Measurements from ENCODE around the gene GALNT2. TPM values are rescaled to one million over a fixed set of nuclear protein-coding genes. Genes with fewer than 3 reads are reported as not detected.
A peak's percentile ranks its signal among the peaks of the same experiment; 100 is the strongest.

GALNT2 gene
- polyA plus RNA-seq, 2 of the 4 experiments (the other 2 are of a cell fraction), result 66.9 to 114 TPM

- FAIRE-seq, result no peak
- POLR2A ChIA-PET, result no interaction called here
- no peak for ATAC-seq
- H3K4me3 ChIP-seq, result no peak overlapping the region
- H3K9me3 ChIP-seq, result no peaks in the 10 kb centered on the region
- peaks cover 8% of the 10 kb centered on the region; the same call in 2 of the 3 replicates for H3K4me1 ChIP-seq
- DNase-seq (ENCODE audit: low read depth in 1 of 2, low spot score in 1 of 2), result no peak
- no peak overlapping the region for H3K4me2 ChIP-seq
- TF ChIP-seq JUNB (IDR thresholded peaks at IDR 0.05) (no peak), PHF8 (IDR thresholded peaks at IDR 0.05; ENCODE audit: borderline replicate concordance, low read depth) (no peak), ZFP36 (IDR thresholded peaks at IDR 0.05; ENCODE audit: borderline replicate concordance, partially characterized antibody) (no peak), HOXB13 (CRISPR knock-in tag; IDR thresholded peaks at IDR 0.05; ENCODE audit: low read depth) (no peak), CHD4 (IDR thresholded peaks at IDR 0.05; ENCODE audit: borderline replicate concordance) (no peak), JUN (IDR thresholded peaks at IDR 0.05) (no peak), KDM1A (IDR thresholded peaks at IDR 0.05; ENCODE audit: low read depth) (no peak), POLR2AphosphoS2 (conservative IDR thresholded peaks at IDR 0.05; ENCODE audit: low read length) (no peak), HEYL (CRISPR knock-in tag; IDR thresholded peaks at IDR 0.05) (no peak), NPAS2 (CRISPR knock-in tag; IDR thresholded peaks at IDR 0.05; ENCODE audit: borderline replicate concordance) (no peak), HOXB5 (CRISPR knock-in tag; IDR thresholded peaks at IDR 0.05) (no peak), MYC (IDR thresholded peaks at IDR 0.05; ENCODE audit: borderline replicate concordance, low read length) (no peak), CEBPB (IDR thresholded peaks at IDR 0.05) (no peak), NR3C1 (IDR thresholded peaks at IDR 0.05) (no peak)
- TF ChIP-seq, protein P1, sequence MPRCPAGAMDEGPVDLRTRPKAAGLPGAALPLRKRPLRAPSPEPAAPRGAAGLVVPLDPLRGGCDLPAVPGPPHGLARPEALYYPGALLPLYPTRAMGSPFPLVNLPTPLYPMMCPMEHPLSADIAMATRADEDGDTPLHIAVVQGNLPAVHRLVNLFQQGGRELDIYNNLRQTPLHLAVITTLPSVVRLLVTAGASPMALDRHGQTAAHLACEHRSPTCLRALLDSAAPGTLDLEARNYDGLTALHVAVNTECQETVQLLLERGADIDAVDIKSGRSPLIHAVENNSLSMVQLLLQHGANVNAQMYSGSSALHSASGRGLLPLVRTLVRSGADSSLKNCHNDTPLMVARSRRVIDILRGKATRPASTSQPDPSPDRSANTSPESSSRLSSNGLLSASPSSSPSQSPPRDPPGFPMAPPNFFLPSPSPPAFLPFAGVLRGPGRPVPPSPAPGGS (IDR thresholded peaks at IDR 0.05), result no peak
- CTCF ChIA-PET, result no interaction called here
- H3K27ac ChIP-seq, result no peak overlapping the region
- 96% methylated on average over 4 of the region's 4 CpGs for WGBS (ENCODE audit: missing lambda C conversion rate)
These were observed 109.3 kb downstream of the GALNT2 start for GRCh38 chr1:230176326-230176725.

DNA sequence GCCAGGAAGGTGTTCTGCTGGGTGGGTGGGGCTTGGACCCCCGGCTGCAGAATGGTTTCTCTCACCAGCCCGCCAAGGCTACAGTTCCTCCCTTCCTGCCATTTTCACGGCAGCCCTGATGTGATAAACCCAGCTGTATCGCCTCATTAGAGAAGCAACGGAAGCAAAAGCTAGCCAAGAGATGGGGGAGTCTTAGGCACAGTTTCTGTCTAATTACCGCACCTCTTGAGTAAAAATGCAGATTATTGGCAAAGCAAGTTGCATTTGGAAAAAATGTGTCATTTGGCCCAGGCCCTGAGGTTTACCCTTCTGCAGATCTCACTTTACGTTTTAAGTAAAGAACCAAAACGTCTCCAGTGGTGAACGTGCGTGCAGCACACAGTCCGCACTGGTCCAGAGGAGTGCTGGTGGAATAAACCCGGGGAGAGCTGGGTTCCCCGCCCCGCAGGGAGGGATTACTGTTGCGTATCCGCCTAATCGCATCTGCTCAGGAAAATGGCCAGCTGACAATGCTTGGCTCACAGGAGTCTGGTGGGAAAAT lies 109.9 kb downstream of the GALNT2 start:
- Histone ChIP-seq H3K27ac (no peak overlapping the region), H3K4me3 (no peak overlapping the region), H3K4me2 (no peak overlapping the region), H3K4me1 (peaks cover 2% of the 10 kb centered on the region; the same call in 2 of the 3 replicates), H3K9me3 (no peaks in the 10 kb centered on the region)
- 94% methylated on average over 17 of the region's 17 CpGs for WGBS (ENCODE audit: missing lambda C conversion rate)
- FAIRE-seq (no peak), DNase-seq (ENCODE audit: low read depth in 1 of 2, low spot score in 1 of 2) (no peak), ATAC-seq (no peak)
- POLR2A ChIA-PET, result no interaction called here
- CTCF ChIA-PET, result interaction anchor here (1.1 kb wide), 1 partner anchor 9 kb away, joined by 4 read pairs; no protein-coding TSS in a partner anchor
- TF ChIP-seq SREBF2 (IDR thresholded peaks at IDR 0.05), result no peak
- TF ChIP-seq MAFK (IDR thresholded peaks at IDR 0.05; ENCODE audit: partially characterized antibody), result no peak
- no peak for TF ChIP-seq ATOH8 (CRISPR knock-in tag; IDR thresholded peaks at IDR 0.05; ENCODE audit: low read depth)

GRCh38 chr1:230179249-230179648 lies 112.2 kb downstream of the GALNT2 start:
- TF ChIP-seq SREBF2 (IDR thresholded peaks at IDR 0.05) (no peak), ZC3H11A (IDR thresholded peaks at IDR 0.05) (no peak), ZSCAN20 (CRISPR knock-in tag; IDR thresholded peaks at IDR 0.05) (no peak)
- TF ChIP-seq, protein P2, sequence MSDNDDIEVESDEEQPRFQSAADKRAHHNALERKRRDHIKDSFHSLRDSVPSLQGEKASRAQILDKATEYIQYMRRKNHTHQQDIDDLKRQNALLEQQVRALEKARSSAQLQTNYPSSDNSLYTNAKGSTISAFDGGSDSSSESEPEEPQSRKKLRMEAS (IDR thresholded peaks at IDR 0.05), result no peak
- H3K4me3 ChIP-seq, result no peak overlapping the region
- no peak overlapping the region for H3K4me2 ChIP-seq
- ChIA-PET POLR2A (no interaction called here), CTCF (no interaction called here)
- no peaks in the 10 kb centered on the region for H3K9me3 ChIP-seq
- H3K27ac ChIP-seq, result no peak overlapping the region
- 79% methylated on average over 2 of the region's 2 CpGs for WGBS (ENCODE audit: missing lambda C conversion rate)
- no peaks in the 10 kb centered on the region for H3K4me1 ChIP-seq
- DNase-seq (ENCODE audit: low read depth in 1 of 2, low spot score in 1 of 2) (no peak), FAIRE-seq (peak; percentile 43), ATAC-seq (no peak)

Measured in A549 (cell line).